TTC549 (cell line): Measurements from ENCODE around the gene IQCE.

Experiments
- FAIRE-seq: peaks from 2 replicates; lab custom pipeline; 2012; peaks lifted over from hg19 to GRCh38; lab: Jason Lieb, UNC

Gene IQCE

GRCh38 chr7:2616387-2617324 lies 57.9 kb downstream of the IQCE start:
- no peak for FAIRE-seq

GRCh38 chr7:2617325-2617905 lies 58.6 kb downstream of the IQCE start:
- FAIRE-seq, result no peak

- FAIRE-seq, result no peak
Observed at GRCh38 chr7:2619116-2619515, 60.3 kb downstream of the IQCE start.

- no peak for FAIRE-seq
Observed at GRCh38 chr7:2621061-2621828, 62.5 kb downstream of the IQCE start.

DNA sequence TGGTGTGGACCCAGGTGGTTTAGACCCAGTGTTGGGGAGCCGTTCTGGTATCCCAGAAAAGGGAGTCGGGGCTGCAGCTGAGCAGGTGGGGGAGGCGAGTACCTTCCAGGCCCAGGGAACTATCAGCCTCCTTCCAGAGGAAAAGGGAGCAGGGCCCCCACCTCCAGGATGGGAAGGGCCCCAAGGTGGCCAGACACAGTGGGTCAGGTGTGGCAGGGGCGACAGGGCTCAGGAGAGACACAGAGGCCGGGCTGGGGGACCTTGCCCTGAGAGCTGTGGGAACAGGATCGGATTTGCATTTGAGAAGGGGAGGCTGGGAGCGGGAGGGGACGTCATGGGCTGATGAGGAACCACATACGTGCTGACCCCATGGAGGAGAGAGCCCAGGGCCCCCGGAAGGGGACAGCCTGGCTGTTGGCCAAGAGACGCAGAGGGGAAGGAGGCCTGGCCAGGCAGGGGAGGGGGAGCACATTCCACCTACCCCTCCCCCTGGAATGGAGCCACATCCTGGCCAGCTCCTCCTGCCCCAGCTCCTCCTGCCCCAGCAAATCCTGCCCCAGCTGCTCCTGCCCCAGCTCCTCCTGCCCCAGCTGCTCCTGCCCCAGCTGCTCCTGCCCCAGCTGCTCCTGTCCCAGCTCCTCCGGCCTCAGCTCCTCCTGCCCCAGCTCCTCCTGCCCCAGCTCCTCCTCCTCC lies 63.3 kb downstream of the IQCE start:
- FAIRE-seq, result no peak

DNA sequence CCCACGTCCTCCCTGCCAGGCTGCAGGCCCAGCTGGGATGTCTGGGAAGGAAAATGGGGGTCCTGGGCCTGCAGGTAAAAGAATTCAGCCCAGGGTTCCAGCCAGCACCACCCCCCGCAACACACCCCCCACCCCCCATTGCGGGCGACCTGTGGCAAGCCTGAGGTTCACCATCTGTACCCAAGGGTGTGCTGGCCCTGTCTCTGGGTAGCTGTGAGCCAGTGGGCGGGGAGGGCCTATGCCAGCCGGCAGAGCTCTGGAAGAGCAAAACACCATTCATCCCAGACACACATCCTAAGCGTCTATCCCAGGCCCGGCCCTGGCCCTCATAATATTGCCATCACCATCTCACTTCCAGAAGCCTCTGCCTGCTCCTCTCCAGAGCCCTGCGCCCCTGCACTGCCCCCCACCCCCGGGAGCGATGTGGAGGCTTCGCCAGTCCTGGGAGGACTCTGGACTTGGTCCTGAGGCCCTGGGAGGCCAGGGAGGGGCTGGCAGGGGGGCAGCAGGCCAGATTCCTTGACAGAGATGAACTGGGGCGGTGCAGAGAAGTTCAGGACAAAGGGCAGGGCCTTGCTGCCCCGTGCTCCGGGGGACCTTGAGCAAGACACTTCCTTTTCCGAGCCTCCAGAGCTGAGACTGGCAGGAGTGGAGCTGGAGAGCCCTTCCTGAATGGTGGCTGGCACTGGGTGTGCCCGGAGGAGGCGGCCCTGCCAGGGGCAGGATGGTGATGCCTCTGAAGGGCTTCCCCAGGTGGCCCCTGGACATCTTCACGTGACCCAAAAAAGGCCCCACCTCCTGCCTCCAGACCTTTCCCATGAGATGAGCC lies 64.3 kb downstream of the IQCE start:
- no peak for FAIRE-seq

GRCh38 chr7:2623698-2624014 lies 64.9 kb downstream of the IQCE start:
- FAIRE-seq, result no peak

- FAIRE-seq, result no peak
Observed at GRCh38 chr7:2624293-2624886, 65.6 kb downstream of the IQCE start.

DNA sequence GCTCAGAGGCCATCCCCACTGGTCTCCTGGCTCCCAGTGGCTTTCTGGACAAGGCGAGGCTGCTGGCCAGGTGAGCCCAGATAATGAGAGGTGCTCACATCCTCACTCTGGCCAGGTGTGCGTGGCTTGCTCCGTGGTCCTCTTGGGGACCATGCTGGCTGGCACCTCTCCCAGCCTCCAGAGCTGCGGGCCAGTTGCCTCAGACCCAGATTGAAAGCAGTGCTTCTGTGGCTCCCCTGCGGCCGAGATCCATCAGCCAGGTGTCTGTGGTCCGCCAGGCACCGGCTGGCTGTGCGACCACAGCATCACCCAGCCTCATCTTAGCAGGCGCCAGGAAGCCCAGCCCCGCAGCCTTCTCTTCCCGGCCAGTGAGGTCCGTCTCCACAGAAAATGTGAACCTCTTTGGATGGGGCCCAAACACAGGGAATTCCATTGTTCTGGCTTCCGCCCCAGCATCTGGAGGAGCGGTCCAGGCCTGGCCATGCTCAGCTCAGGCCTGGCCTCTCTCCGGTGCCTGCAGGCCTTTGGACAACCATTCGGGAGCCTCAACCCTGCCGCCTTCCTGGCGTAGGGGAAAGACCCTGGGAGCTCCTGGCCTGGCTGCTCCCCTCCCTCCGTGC lies 67.8 kb downstream of the IQCE start:
- no peak for FAIRE-seq

GRCh38 chr7:2627258-2628129 lies 68.7 kb downstream of the IQCE start:
- no peak for FAIRE-seq

DNA sequence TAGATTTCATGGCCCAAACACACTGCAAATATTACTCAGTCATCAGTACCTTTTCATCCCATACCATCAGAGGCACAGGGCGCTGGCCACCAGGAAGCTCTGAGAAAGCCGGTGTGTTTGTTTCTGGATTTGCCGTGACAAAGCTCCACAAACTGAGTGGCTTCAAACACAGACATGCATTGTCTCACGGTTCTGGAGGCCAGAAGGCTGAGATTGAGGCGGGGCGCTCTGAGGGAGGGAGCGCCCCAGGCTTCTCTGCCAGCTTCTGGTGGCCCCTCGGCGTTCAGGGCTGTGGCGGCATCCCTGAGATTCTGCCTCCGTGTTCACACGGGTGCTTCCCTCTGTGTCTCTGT lies 69.3 kb downstream of the IQCE start:
- FAIRE-seq, result no peak

DNA sequence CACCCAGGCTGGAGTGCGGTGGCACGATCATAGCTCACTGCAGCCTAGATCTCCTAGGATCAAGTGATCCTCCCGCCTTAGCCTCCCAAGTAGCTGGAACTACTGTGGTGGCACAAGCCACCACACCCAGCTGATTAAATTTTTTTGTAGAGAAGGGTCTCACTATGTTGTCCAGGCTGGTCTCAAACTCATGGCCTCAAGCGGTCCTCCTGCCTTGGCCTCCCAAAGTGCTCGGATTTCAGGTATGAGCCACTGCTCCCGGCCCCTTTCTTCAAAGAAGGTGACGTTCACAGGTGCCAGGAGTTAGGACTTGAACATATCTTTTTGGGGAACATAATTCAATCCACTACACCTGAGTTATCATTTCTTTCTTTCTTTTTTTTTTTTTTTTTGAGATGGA lies 70.1 kb downstream of the IQCE start:
- FAIRE-seq, result no peak

- no peak for FAIRE-seq
Observed at GRCh38 chr7:2629746-2630681, 71.2 kb downstream of the IQCE start.

GRCh38 chr7:2631946-2632732 lies 73.4 kb downstream of the IQCE start, which contains the start of gene TTYH3:
TTYH3 (plus strand) TSS chr7:2631986; CDS start chr7:2632156, 170 bp downstream.
- no peak for FAIRE-seq

- FAIRE-seq, result no peak
Observed at GRCh38 chr7:2632733-2633537, 74.2 kb downstream of the IQCE start.

GRCh38 chr7:2633538-2634266 lies 74.9 kb downstream of the IQCE start:
- no peak for FAIRE-seq
